NT2/D1 (cell line): ENCODE data around the gene SLC22A17.

ENCODE experiments used
- SUZ12 ChIP-seq: IDR thresholded peaks from 2 replicates; pipeline ENCODE4 v1.6.1; 2011; ENCODE audit not compliant: insufficient read length, insufficient read depth; ENCODE audit errors: extremely low read depth
- YY1 ChIP-seq: IDR thresholded peaks from 2 replicates; pipeline ENCODE4 v1.6.1; 2011; ENCODE audit not compliant: insufficient read length, insufficient read depth
- ZNF274 ChIP-seq: IDR thresholded peaks from 2 replicates; pipeline ENCODE4 v1.6.1; 2011; ENCODE audit warnings: mild to moderate bottlenecking, low read depth, low read length

DNA sequence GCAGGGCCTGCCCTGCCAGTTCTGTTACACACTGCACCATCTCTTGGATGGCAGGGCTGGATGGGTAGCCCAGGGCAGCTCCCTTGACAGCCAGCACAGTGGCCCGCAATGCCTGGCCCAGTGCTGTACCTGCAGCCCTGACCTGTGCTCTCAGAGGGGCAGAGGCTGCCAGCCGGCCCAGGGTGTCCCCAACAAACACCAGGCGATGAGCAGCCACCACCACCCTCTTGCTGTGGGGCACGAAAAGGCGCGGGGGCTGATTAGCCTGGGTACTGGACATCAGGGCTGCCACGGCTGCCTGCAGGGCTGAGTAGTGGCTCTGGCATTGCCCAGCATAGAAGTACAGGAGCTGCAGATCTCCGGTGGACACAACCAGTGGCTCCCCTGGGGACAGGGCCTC lies 4.6 kb upstream of the SLC22A17 start:
- no peak for TF ChIP-seq YY1
- no peak for TF ChIP-seq ZNF274
- no peak for TF ChIP-seq SUZ12
